Heart right ventricle (tissue), 16 donors: ENCODE measurements around the gene THAP7. TPM values are rescaled to one million over a fixed set of nuclear protein-coding genes. Genes with fewer than 3 reads are reported as not detected.

Experiments used
- ATAC-seq, 8 donors: fragments of 200-7000 bp; cut with Tn5 transposase; one replicate each; pipeline ENCODE4 v1.9.1; 2020; ENCODE audit warnings: mild to moderate bottlenecking in 8 of 8, moderate library complexity in 8 of 8, moderate number of reproducible peaks in 1 of 8
- DNase-seq, 2 donors: peaks; one replicate each; pipeline ENCODE4 v3.0.0-alpha.2; 2020
- H3K27ac ChIP-seq, 10 donors: fragments of 200-600 bp; sonication (generic) in 2 of 10; one replicate each; pipeline versions ENCODE4 v1.5.0 to v1.8.0; 2020 to 2022; ENCODE audit warnings: mild to moderate bottlenecking in 3 of 10
- H3K27me3 ChIP-seq, 7 donors: fragments of 200-600 bp; one replicate each; pipeline ENCODE4 v1.8.0; 2021 to 2022; ENCODE audit warnings: mild to moderate bottlenecking in 2 of 7
- H3K36me3 ChIP-seq, 9 donors: fragments of 200-600 bp; sonication (generic) in 1 of 9; one replicate each; pipeline versions ENCODE4 v1.5.0 to v1.8.0; 2020 to 2022; ENCODE audit warnings: mild to moderate bottlenecking in 2 of 9
- H3K4me1 ChIP-seq, 9 donors: fragments of 200-600 bp; sonication (generic) in 1 of 9; one replicate each; pipeline versions ENCODE4 v1.5.0 to v1.8.0; 2020 to 2022; ENCODE audit warnings: mild to moderate bottlenecking in 4 of 9
- H3K4me3 ChIP-seq, 10 donors: fragments of 200-600 bp; sonication (generic) in 2 of 10; one replicate each; pipeline versions ENCODE4 v1.5.0 to v1.8.0; 2020 to 2022; ENCODE audit warnings: mild to moderate bottlenecking in 7 of 10, moderate library complexity in 2 of 10
- H3K9me3 ChIP-seq, 11 donors: fragments of 200-600 bp in 10 of 11; sonication (generic) in 2 of 11; one replicate each; pipeline versions ENCODE4 v1.5.0 to v1.8.0; 2013 to 2022; ENCODE audit warnings: mild to moderate bottlenecking in 2 of 11, control low read depth in 1 of 11, moderate library complexity in 1 of 11
- WGBS, 2 donors: extraction: QIAGEN DNeasy Blood & Tissue Kit; methylation state at CpG; one replicate each; pipeline ENCODE4 v1.1.7; 2013; ENCODE audit warnings: inconsistent platforms in 1 of 2; 5-methylcytosine and 5-hydroxymethylcytosine counted together
- intact Hi-C, 10 donors: fragments of 100-400 bp; cut with DNase I; formaldehyde crosslinking; loops; one replicate each; pipeline versions ENCODE4 v1.11.1 to v1.14.2; 2022
- polyA plus RNA-seq, 2 donors: library from polyadenylated mRNA; stranded (reverse); fragments of 200-250 nt; gene quantifications; one replicate each; pipeline ENCODE4 v1.2.3, GENCODE V29; 2013
- total RNA-seq, 10 donors: library from RNA; stranded (reverse); fragmentation: NEBNext Ultra II Directional in 3 of 10; extraction: Animal tissue kit (Norgen Biotek cat#: 25700) in 3 of 10; gene quantifications; one replicate each; pipeline versions ENCODE4 v1.2.1 to v1.2.4, GENCODE V29; 2021 to 2023
- TF ChIP-seq, protein P1 (sequence below), 9 donors: fragments of 200-600 bp; sonication (generic) in 2 of 9; IDR thresholded peaks; one replicate each; pipeline versions ENCODE4 v1.5.0 to v1.8.0; 2021 to 2022; ENCODE audit warnings: antibody characterized with exemption in 9 of 9, mild to moderate bottlenecking in 5 of 9, moderate library complexity in 1 of 9
- donor health status: Arrhythmogenic right ventricular cardiomyopathy.
- donor health status: ischemic (EF 13 %, LVEDD 7.1; RV severe dilation, severe dysfunction).
- donor health status: healthy with polysubstance abuse.
- donor health status: DM: no; HTN: yes; CAD: no.
- donor health status: DM: no; HTN: no; CAD: no.
- donor health status: ischemic (EF 25% LVEDD 6.9; RV normal size, moderate dysfunction).
- donor health status: ischemic (EF 25% LVEDD 5.7; RV mildly dilated, moderate dysfunction).
- donor health status: healthy.
- donor health status: DM: yes; HTN: yes; CAD: no.
- donor health status: Ischemic cardiomyopathy.
- donor health status: ischemic (EF 35%, LVEDD 5.7; RV mildly dilated, moderate dysfunction).
- donor health status: nonischemic (EF 11% LVEDD 7.7; RV severe dilation, severe dysfunction).
- donor health status: DM: yes; HTN: yes; CAD: no.
- donor health status: PGD.
- donor health status: ischemic (EF 29% LVEDD 5.4; RV normal size, mild dysfunction).
- donor health status: nonischemic (EF 23%, LVEDD 6.1; RV moderate dilation, normal function).

The THAP7 gene
- total and polyA plus RNA-seq, 12 donors, result 15.5 to 54.9 (median 18.1) TPM

DNA sequence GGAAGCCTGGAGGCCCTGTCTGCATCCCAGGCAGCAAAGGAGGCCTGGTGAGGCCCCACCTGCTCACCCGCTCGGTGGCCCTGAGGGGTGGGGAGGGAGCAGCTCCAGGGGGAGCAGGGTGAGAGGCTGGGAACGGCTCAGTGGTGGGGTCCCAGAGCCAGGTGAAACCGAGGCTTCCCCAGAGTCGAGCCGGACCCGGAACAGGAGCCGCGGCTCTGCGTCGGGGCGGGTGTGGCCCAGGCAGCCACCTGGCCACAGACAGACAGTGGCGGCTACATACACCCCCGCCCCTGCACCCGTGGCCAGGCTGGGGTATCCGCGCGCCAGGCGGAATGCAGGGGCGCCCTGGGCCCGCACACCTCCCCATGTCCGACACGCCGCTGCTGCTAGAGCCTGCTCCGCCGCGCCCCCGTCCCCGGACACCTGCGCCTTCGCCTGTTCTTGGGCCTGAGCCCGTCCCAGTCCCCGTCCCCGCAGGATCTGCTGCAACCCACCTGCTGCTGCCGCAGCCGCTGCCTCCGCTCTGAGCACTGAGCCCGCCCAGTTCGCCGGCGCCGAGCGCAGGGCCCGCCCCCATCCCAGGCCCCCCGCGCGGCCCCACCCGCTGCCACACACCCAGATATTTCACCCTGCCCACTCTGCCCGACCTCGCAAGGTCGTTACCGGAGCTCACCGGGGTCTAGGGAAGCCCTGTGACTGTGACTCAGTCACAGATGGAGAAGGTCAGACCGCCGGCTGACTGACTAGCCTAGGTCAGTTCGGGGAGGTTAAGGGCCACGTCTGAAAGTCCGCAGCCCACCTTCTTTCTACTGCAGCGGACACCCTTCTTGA is 30.3 kb upstream of the THAP7 start, which contains the start of gene SLC7A4:
Gene SLC7A4, minus strand, starts transcription at position 525 of the 831 bp plus-strand sequence. CDS start 749 bp downstream, outside the sequence.
- Histone ChIP-seq H3K36me3 (no peaks in the 10 kb centered on the region), H3K27ac (no peak within 1 kb of the TSS), H3K4me3 (peak within 1 kb of the TSS in 9 of 10 donors; percentile 18 to 49 (median 42)), H3K4me1 (peaks cover 3 to 17% (median 8%) of the 10 kb centered on the region in 9 donors), H3K9me3 (no peaks in the 10 kb centered on the region), H3K27me3 (peaks cover 8 to 47% (median 39%) of the 10 kb centered on the region in 7 donors)
- DNase-seq (no peak), ATAC-seq (peak in 5 of 8 donors; percentile 19 to 48 (median 41))
- intact Hi-C loops, result loop anchor here in 2 of 10 donors (10.0 kb wide), 2 partner anchors 63 to 73 kb away; no protein-coding TSS in a partner anchor
- 7% methylated on average over 53 to 59 of the region's 59 CpGs for WGBS, 2 donors
- TF ChIP-seq, protein P1, sequence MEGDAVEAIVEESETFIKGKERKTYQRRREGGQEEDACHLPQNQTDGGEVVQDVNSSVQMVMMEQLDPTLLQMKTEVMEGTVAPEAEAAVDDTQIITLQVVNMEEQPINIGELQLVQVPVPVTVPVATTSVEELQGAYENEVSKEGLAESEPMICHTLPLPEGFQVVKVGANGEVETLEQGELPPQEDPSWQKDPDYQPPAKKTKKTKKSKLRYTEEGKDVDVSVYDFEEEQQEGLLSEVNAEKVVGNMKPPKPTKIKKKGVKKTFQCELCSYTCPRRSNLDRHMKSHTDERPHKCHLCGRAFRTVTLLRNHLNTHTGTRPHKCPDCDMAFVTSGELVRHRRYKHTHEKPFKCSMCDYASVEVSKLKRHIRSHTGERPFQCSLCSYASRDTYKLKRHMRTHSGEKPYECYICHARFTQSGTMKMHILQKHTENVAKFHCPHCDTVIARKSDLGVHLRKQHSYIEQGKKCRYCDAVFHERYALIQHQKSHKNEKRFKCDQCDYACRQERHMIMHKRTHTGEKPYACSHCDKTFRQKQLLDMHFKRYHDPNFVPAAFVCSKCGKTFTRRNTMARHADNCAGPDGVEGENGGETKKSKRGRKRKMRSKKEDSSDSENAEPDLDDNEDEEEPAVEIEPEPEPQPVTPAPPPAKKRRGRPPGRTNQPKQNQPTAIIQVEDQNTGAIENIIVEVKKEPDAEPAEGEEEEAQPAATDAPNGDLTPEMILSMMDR (IDR thresholded peaks at IDR 0.05), result no peak

DNA sequence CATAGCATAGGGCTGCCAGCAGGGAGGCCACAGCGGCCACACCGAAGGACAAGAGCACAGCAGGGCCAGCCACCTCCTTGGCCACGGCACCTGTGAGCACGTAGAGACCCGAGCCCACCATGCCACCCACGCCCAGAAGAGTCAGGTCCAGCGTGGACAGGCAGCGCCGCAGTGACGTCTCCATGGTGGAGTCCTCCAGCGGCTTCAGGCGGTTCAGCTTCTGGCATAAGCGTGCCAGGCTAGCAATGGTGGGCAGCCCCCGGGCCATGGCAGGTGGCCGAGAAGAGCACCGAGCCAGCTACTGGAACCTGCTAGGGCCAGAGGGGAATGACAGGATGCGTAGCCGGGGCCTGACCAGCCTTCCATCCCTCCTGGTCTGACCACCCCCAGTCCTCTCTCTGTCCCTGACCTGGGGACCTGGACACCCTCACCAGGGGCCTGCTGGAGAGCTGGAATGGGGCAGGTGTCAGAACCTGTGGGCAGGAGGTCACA is 29.7 kb upstream of the THAP7 start:
- DNase-seq (no peak), ATAC-seq (no peak)
- TF ChIP-seq, protein P1 (IDR thresholded peaks at IDR 0.05), result no peak
- Histone ChIP-seq H3K4me3 (peak overlapping the region in 4 of 10 donors; percentile 31 to 44 (median 38)), H3K4me1 (peaks cover 3 to 19% (median 8%) of the 10 kb centered on the region in 9 donors), H3K27ac (no peak overlapping the region), H3K9me3 (no peaks in the 10 kb centered on the region), H3K27me3 (peaks cover 8 to 47% (median 39%) of the 10 kb centered on the region in 7 donors), H3K36me3 (no peaks in the 10 kb centered on the region)
- 88 to 90% methylated on average over 18 of the region's 18 CpGs for WGBS, 2 donors
- intact Hi-C loops, result loop anchor here in 2 of 10 donors (10.0 kb wide), 2 partner anchors 63 to 73 kb away; no protein-coding TSS in a partner anchor

DNA sequence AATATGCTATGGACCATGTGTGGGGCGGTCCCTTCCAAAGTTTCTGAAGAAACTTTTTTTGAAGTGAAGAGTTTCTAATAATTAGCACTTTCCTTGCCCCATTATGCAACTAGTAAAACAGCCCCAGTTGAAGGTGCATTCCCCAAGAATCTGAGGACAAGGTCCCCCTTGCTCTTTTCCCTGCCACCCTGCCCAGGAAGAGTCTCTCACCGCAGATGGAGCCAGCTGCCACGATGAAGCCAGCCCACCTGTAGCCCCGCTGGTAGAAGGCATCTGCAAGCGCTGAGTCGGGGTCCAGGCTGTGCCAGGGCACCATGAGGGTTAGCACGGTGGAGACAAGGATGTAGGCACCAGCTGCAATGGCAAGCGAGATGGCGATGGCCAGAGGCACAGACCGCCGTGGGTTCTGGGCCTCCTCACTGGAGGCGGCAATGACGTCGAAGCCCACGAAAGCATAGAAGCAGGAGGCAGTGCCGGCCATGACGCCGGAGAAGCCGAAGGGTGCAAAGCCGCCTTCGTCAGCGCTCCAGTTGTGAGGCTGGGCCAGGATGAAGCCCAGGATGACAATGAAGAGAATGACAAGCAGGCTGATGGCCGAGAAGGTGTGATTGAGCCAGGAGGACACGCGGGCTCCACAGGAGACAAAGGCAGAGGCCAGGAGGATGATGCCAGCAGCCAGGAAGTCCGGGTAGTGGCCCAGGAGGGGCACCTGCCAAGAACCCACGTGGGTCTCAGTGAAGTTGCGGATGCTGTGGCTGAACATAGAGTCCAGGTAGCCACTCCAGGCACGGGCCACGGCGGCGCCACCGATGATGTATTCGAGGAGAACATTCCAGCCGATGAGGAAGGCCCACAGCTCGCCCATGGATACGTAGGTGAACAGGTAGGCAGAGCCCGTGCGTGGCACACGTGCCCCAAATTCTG is 29.0 kb upstream of the THAP7 start:
- peaks cover 3 to 19% (median 8%) of the 10 kb centered on the region in 9 donors for H3K4me1 ChIP-seq
- TF ChIP-seq, protein P1 (IDR thresholded peaks at IDR 0.05), result no peak
- no peak overlapping the region for H3K27ac ChIP-seq
- H3K4me3 ChIP-seq, result no peak overlapping the region
- ATAC-seq, result no peak
- intact Hi-C loops, result loop anchor here in 2 of 10 donors (10.0 kb wide), 2 partner anchors 64 to 74 kb away; no protein-coding TSS in a partner anchor
- 90 to 93% methylated on average over 40 of the region's 40 CpGs for WGBS, 2 donors
- H3K36me3 ChIP-seq, result no peaks in the 10 kb centered on the region
- H3K27me3 ChIP-seq, result peaks cover 8 to 47% (median 39%) of the 10 kb centered on the region in 7 donors
- H3K9me3 ChIP-seq, result no peaks in the 10 kb centered on the region
- no peak for DNase-seq
